Stimulated activated CD8-positive, alpha-beta memory T cell treated with anti-CD3 and anti-CD28 coated beads, Interleukin-15, amount 100 ng/mL, for 48 hours (primary cell): ENCODE data around the gene PREX1.

ENCODE experiments used
- DNase-seq, 2 donors: peaks; one replicate each; pipeline ENCODE4 v3.0.0-alpha.2; 2020; ENCODE audit warnings: low read depth in 2 of 2

Gene PREX1

DNA sequence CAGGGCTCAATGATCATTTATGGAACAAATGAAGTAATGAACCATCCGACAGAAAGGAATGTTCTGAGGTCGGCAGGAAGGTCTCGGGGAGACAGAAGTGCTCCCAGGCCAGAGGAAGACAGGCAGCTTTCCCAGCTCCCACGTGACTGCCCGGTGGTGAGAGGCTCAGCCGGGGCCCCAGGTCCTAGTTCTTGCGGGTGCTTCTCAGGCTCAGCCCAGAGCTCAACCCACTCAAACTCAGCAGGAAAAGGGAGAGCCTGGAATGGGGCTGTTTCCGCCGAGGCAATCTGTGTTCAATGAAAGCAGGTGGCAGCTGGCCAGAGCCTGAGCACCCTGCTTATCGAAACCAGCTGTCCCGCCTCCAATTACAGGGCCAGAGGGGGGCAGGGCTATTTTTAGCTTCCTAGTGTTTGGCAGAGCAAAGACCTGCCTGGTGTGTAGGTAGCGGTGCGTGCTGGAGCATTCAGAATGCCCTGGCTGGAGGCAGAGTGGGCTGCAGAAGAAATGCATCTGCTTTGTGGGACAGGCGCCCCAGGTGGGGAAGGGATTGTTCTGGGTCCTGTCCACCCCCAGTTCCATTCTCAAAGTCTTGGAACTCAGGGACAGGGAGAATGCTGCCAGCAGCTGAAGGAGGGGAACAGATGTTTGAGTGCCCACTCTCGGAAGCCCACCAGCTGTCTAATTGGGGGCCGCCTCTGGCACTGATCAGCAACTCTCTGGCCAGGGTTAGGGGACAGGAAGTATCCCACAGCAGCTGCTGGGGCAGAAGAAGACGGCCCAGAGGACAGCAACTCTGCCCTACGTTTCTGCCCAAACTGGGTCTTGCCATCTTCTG lies 145.1 kb downstream of the PREX1 start:
- no peak for DNase-seq

DNA sequence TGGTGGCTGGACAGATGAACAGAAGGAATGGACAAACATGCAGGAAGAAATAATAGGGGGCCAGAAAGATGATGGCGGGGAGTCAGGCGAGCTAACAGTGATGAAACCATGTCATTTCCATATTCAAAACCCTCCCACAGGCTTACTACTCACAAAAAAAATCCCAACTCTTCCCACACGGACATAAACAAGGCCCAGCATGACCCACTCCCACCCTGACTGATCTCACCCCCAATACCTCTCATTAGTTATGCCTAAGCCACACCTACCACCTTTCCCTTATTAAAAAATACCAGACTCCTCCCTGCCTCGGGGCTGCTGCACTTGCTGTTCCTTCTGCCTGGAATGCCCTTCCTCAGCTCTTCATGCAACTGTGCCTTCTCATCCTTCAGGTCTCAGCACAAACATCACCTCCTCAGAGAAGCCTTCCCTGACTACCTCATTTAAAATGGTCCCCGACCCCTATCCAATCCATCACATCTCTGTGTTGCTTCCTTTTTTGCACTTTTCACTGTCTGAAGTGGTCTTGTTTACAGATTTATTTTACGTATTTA lies 145.8 kb downstream of the PREX1 start:
- DNase-seq = no peak

DNA sequence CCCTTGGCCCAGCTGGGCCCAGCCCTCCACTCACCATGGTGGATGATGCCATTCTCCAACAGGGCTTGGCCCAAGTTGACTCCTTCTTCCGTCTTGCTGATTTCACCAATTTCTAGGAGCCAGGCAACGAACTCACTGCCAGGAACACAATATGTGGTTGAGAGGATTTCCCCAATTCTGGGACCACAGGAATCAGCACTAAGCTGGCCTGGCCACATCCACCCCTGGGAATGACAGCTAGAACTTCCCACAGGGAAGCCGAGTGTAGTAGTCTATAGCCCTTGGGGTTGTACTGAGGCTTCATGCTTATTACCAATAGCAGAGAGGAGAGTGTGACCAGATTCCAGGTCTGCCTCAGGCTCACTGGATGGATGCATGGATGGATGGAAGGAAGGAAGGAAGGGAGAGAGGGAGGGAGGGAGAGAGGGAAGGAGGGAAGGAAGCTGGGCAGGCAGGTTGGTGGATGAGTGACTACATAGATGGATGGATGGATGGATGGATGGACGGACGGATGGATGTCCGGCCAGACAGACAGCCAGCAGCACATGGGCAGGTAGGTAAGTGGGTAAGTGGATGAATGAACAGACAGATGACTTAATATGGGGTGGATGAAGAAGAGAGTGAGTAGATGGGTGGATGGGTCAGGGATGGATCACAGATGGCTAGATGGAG lies 146.5 kb downstream of the PREX1 start:
- DNase-seq = no peak

- DNase-seq = no peak
Measured at GRCh38 chr20:48680650-48681049, 147.1 kb downstream of the PREX1 start.

DNA sequence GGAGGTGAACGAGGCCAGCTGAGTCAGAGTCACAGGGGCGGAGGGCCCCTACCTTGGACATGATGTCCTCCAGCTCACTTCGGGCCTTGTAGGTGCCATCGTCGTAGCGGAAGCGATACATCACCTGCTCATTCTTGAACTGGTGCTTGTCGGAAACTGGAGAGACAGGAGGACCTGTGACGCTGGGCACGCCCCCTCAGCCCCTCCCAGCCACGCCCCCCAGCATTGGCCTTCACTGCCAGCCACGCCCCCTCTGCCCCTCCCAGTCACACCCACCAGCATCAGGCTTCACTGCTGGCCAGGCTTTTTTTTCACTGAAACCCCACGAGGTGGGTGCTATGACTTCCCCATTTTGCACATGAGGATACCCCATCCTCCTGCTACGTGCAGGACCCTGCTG lies 148.2 kb downstream of the PREX1 start:
- DNase-seq = no peak

- DNase-seq = no peak
Measured at GRCh38 chr20:48679011-48679410, 148.8 kb downstream of the PREX1 start.

DNA sequence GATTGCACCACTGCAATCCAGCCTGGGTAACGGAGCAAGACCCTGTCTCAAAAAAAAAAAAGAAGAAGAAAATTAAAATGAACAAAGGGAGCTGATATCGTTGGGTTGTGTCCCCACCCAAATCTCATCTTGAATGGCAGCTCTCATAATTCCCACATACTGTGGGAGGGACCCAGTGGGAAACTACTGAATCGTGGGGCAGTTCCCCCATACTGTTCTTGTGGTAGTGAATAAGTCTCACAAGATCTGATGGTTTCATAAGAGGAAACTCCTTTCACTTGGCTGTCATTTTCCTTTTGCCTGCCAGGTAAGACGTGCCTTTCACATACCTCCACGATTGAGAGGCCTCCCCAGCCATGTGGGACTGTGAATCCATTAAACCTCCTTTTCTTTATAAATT lies 149.4 kb downstream of the PREX1 start:
- no peak for DNase-seq

DNA sequence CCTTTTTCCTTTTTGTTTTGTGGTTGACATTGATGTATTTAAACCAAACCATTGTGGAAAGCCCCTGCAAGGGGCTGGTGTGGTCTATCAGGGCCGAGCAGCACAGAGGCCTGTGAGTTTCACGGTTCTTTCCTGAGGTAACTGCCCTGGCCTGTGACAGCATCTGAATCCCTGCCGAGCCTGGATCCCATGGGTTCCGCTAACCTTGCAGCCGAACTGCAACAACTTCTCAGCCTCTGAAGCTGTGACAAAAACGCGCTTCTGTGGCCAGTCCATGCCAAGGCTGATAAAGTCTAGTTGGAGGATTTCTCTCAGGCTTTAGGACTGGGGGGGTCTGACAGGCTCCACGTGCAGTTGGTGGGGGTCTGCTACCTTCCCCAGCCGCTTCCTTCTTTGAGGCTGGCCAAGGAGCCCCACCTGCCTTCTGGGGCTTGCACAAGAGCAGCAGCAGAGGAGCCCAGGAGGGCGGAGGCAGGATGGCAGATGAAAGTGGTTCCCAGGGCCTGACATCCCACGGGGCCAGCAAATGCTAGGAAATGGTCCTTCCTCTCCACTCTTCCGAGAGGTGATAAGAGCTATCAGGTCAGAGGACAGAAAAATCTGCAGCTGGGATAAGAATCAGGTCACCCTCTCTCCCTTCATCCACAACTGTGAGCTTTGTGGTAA lies 150.9 kb downstream of the PREX1 start:
- no peak for DNase-seq

- no peak for DNase-seq
Measured at GRCh38 chr20:48676125-48676524, 151.7 kb downstream of the PREX1 start.

DNA sequence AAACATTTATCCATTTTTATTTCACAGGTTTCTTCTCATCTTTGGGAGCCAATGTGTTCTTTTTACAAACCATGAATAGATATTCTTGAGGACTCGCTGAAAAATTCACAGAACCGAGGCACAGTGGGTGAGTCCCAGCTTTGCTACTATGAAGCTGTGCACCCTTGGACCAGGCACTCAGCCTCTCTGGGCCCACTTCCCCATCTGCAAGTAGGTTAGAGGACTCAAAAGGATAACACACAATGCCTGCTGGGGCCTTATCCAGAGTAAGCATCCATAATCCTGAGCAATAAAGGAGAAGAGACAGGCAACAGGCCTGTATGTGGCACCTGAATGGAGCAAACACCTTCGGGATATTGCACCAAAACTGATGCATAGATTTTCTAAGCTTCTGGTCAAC lies 153.3 kb downstream of the PREX1 start:
- DNase-seq = no peak

GRCh38 chr20:48673507-48673906 lies 154.3 kb downstream of the PREX1 start:
- no peak for DNase-seq

GRCh38 chr20:48672324-48672723 lies 155.5 kb downstream of the PREX1 start:
- no peak for DNase-seq

DNA sequence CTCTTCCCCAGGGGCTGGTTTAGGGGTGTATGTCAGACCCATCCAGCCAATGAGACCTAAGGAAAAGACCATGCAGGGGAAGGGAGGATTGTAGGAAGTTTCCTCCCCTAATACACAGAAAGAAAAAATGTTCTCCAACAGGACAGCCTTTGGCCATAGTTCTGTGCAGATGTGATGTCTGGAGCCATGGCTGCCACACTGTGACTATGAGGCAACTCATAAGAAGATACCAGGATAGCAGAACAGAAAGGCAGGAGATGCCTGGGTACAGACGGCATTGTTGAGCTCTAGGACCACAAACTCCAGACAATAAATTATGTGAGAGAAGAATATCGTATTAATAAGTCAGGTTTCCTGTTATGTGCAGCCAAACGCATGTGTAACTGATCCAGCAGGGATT lies 156.7 kb downstream of the PREX1 start:
- DNase-seq = no peak

GRCh38 chr20:48669946-48670605 lies 157.7 kb downstream of the PREX1 start:
- no peak for DNase-seq

- DNase-seq = no peak
Measured at GRCh38 chr20:48668451-48668946, 159.3 kb downstream of the PREX1 start.

DNA sequence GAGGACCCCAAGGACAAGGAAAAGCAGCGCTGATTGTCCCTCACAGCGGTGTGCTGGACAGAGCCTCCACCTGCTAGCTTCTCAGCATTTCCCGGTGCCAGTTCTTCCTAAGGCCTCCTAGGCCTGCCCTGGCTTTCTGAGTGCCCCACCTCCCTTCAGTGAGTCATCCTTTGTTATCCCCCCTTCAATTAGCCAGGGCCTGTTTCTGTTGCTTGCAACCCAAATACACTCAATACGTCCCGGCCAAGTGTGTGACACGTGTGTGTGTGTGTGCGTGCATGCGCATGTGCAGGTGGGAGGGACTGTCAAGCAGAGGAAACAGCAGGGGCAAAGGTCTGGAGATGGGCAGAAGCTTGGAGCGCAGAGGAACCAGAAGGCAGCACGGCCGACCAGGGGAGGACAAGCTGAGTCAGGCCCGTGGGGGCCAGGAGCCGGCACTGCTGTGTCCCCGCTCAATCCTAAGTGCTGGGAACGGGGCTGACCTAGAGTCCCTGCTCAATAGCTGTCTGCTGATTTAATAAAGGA lies 159.8 kb downstream of the PREX1 start:
- DNase-seq = no peak

- no peak for DNase-seq
Measured at GRCh38 chr20:48667481-48667880, 160.3 kb downstream of the PREX1 start.

- DNase-seq = no peak
Measured at GRCh38 chr20:48665785-48666184, 162.0 kb downstream of the PREX1 start.

- DNase-seq = no peak
Measured at GRCh38 chr20:48662711-48663110, 165.1 kb downstream of the PREX1 start.

DNA sequence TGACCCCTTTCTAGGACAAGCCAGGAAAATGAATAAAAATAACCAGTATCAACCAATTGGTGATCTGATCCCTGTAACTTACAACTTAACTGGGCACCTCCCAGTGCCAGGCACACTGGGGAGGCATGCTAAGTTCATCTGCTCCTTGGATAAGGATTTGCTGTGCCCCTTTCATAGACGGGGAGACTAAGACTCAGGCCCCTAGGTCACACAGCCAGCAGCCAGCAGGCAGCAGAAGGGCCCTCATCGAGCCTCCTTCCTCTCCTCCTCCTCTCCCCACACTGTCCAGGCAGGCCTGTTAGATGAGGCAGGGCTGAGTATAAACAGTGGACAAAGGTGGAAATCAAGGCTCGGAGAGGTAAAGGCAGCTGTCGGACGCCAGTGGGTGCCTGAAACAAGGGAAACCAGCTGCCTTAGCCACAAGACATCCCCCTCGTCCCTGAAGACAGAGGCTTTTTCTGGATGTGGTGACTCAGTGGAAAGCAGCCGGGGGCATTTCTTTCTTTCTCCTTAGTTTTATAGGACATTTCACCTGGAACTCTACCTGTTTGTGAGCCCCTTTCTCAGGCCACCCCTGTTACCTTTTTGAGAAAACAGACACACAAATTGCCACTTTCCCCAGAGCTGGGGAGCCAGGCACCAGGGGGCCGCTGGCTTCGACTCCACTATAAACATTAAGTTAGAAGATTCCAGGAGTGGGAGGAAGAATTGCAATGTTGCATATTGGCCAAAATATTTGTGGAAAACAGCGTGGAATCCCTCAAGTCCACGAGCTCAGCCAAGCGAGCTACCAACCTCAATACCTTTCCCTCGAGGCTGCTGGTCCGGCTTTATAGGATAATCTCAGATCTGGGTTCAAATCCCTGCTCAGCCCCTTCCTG lies 166.0 kb downstream of the PREX1 start:
- DNase-seq = no peak

DNA sequence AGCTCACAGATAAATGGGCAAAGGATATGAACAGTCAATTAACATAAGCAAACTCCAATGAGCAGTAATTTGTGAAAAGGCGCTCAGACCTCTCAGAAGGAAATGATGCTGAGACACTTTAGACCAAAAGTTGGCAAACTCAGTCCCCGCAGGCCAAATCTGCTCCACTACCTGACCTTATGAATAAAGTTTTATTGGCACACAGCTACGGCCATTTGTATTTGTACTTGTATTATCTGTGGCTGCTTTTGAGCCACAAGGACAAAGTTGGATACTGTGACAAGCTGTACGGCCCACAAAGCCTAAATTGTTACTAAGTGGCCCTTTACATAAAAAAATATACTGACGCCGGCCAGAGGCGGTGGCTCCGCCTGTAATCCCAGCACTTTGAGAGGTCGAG lies 167.0 kb downstream of the PREX1 start:
- DNase-seq = no peak
